Chondrocyte (in vitro differentiated cells): Measurements from ENCODE around the gene CCDC57. TPM values are rescaled to one million over a fixed set of nuclear protein-coding genes. Genes with fewer than 3 reads are reported as not detected.

ENCODE experiments used
- DNase-seq: peaks from one replicate; pipeline ENCODE4 v3.0.0; 2021; ENCODE audit warnings: mixed read lengths, low spot score
- H3K27ac Mint-ChIP-seq: one replicate; pipeline ENCODE4 v1.8.0; 2021; ENCODE audit warnings: mild to moderate bottlenecking, moderate library complexity, mixed read lengths; ENCODE audit not compliant: unreplicated experiment
- H3K27me3 Mint-ChIP-seq: 2 replicates; pipeline ENCODE4 v1.8.0; 2021; ENCODE audit warnings: low read depth, mixed read lengths
- H3K36me3 Mint-ChIP-seq: 2 replicates; pipeline ENCODE4 v1.8.0; 2021; ENCODE audit warnings: low read depth, mixed read lengths
- H3K4me1 Mint-ChIP-seq: 2 replicates; pipeline ENCODE4 v1.8.0; 2021; ENCODE audit warnings: low read depth, mild to moderate bottlenecking, mixed read lengths
- H3K4me3 Mint-ChIP-seq: one replicate; pipeline ENCODE4 v1.8.0; 2021; ENCODE audit warnings: mild to moderate bottlenecking, moderate library complexity, mixed read lengths; ENCODE audit not compliant: unreplicated experiment
- H3K9me3 Mint-ChIP-seq: 2 replicates; pipeline ENCODE4 v1.8.0; 2021; ENCODE audit warnings: low read depth, mixed read lengths
- CTCF ChIP-seq: fragments of 200-600 bp; sonication (generic); IDR thresholded peaks from 2 replicates; pipeline ENCODE4 v1.5.0; 2021; ENCODE audit warnings: antibody characterized with exemption, mild to moderate bottlenecking, moderate library complexity
- total RNA-seq: library from RNA; stranded (reverse); gene quantifications from 3 replicates; pipeline ENCODE4 v1.2.1, GENCODE V29; 2021

The CCDC57 gene
- total RNA-seq, 1 donor from 2014 or later, result 23.5 TPM

DNA sequence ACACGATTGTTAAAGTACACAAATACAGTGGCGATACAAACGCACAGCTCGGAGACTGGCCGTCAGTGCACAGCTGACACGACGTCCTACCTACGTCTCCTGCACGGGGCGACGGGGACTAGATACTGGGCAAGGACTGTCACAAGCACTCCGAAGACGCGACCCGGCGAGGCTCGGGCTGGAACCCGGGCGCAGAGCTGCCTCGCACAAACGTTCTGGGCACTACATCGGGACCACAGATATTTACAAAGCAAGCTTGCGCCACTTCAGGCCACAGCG lies 30.0 kb upstream of the CCDC57 start:
- H3K27ac Mint-ChIP-seq, result peak overlapping the region; percentile 88
- TF ChIP-seq CTCF, result no peak
- H3K4me1 Mint-ChIP-seq, result peaks cover 79% of the 10 kb centered on the region

GRCh38 chr17:82241926-82242697 lies 29.5 kb upstream of the CCDC57 start:
- peaks cover 76% of the 10 kb centered on the region for H3K4me1 Mint-ChIP-seq
- H3K27ac Mint-ChIP-seq, result peak overlapping the region; percentile 88
- no peaks in the 10 kb centered on the region for H3K27me3 Mint-ChIP-seq
- DNase-seq, result no peak
- H3K4me3 Mint-ChIP-seq, result peak overlapping the region; percentile 12
- no peak for TF ChIP-seq CTCF
- H3K36me3 Mint-ChIP-seq, result peaks cover 24% of the 10 kb centered on the region
- H3K9me3 Mint-ChIP-seq, result no peaks in the 10 kb centered on the region

More for the DNA sequence above, 30.0 kb upstream of the CCDC57 start:
- peak overlapping the region; percentile 12 for H3K4me3 Mint-ChIP-seq
- no peaks in the 10 kb centered on the region for H3K27me3 Mint-ChIP-seq
- H3K9me3 Mint-ChIP-seq, result no peaks in the 10 kb centered on the region
- no peak for DNase-seq
- peaks cover 22% of the 10 kb centered on the region for H3K36me3 Mint-ChIP-seq

GRCh38 chr17:82241183-82241925 lies 28.7 kb upstream of the CCDC57 start:
- TF ChIP-seq CTCF, result no peak
- H3K4me3 Mint-ChIP-seq, result peak overlapping the region; percentile 4
- no peak for DNase-seq
- H3K9me3 Mint-ChIP-seq, result no peaks in the 10 kb centered on the region
- no peaks in the 10 kb centered on the region for H3K27me3 Mint-ChIP-seq
- peak overlapping the region; percentile 88 for H3K27ac Mint-ChIP-seq
- H3K4me1 Mint-ChIP-seq, result peaks cover 73% of the 10 kb centered on the region
- H3K36me3 Mint-ChIP-seq, result peaks cover 24% of the 10 kb centered on the region

- H3K9me3 Mint-ChIP-seq, result no peaks in the 10 kb centered on the region
- H3K4me1 Mint-ChIP-seq, result peaks cover 76% of the 10 kb centered on the region
- no peak for TF ChIP-seq CTCF
- peak overlapping the region; percentile 25 for H3K4me3 Mint-ChIP-seq
- H3K36me3 Mint-ChIP-seq, result peaks cover 21% of the 10 kb centered on the region
- no peak for DNase-seq
- H3K27me3 Mint-ChIP-seq, result no peaks in the 10 kb centered on the region
- H3K27ac Mint-ChIP-seq, result peak overlapping the region; percentile 88
Observed at GRCh38 chr17:82240506-82241182, 28.0 kb upstream of the CCDC57 start.

GRCh38 chr17:82239926-82240505 lies 27.4 kb upstream of the CCDC57 start:
- no peak for TF ChIP-seq CTCF
- H3K9me3 Mint-ChIP-seq, result no peaks in the 10 kb centered on the region
- no peak for DNase-seq
- no peak overlapping the region for H3K4me3 Mint-ChIP-seq
- peaks cover 15% of the 10 kb centered on the region for H3K36me3 Mint-ChIP-seq
- peaks cover 81% of the 10 kb centered on the region for H3K4me1 Mint-ChIP-seq
- peak overlapping the region; percentile 89 for H3K27ac Mint-ChIP-seq
- H3K27me3 Mint-ChIP-seq, result no peaks in the 10 kb centered on the region
